ENCODE data around the gene CLMP.

GRCh38 chr11:123051146-123051545, 143.9 kb downstream of the CLMP start:
- TF ChIP-seq ZBTB17 (tag by site-specific recombination; IDR thresholded peaks at IDR 0.05) (no peak), ZNF19 (tag by site-specific recombination; IDR thresholded peaks at IDR 0.05; ENCODE audit: low read depth) (no peak), CTCF (tag by site-specific recombination; IDR thresholded peaks at IDR 0.05) (no peak), MYNN (tag by site-specific recombination; IDR thresholded peaks at IDR 0.05; ENCODE audit: borderline replicate concordance) (no peak), TSHZ1 (tag by site-specific recombination; IDR thresholded peaks at IDR 0.05; ENCODE audit: borderline replicate concordance) (no peak), YY1 (tag by site-specific recombination; IDR thresholded peaks at IDR 0.05) (no peak), ZFP3 (tag by site-specific recombination; IDR thresholded peaks at IDR 0.05; ENCODE audit: low read depth) (no peak), GLIS2 (tag by site-specific recombination; IDR thresholded peaks at IDR 0.05) (no peak), ZNF146 (tag by site-specific recombination; IDR thresholded peaks at IDR 0.05) (no peak), ZNF521 (tag by site-specific recombination; IDR thresholded peaks at IDR 0.05) (no peak), ZNF585B (tag by site-specific recombination; IDR thresholded peaks at IDR 0.05) (no peak)
- TF ChIP-seq, protein P1, sequence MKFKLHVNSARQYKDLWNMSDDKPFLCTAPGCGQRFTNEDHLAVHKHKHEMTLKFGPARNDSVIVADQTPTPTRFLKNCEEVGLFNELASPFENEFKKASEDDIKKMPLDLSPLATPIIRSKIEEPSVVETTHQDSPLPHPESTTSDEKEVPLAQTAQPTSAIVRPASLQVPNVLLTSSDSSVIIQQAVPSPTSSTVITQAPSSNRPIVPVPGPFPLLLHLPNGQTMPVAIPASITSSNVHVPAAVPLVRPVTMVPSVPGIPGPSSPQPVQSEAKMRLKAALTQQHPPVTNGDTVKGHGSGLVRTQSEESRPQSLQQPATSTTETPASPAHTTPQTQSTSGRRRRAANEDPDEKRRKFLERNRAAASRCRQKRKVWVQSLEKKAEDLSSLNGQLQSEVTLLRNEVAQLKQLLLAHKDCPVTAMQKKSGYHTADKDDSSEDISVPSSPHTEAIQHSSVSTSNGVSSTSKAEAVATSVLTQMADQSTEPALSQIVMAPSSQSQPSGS (tag by site-specific recombination; IDR thresholded peaks at IDR 0.05; ENCODE audit: low read depth): no peak
